Mononuclear cell (primary cell): ENCODE results near the gene RNF126. TPM values are rescaled to one million over a fixed set of nuclear protein-coding genes. Genes with fewer than 3 reads are reported as not detected.
"Not testable (repeated sequence)": the region's sequence is repeated elsewhere in the genome, so short reads cannot be mapped to it uniquely, and the experiment has no call there.

ENCODE experiments used
- H3K27me3 ChIP-seq: 2 replicates; pipeline ENCODE4 v1.6.0; 2011; ENCODE audit warnings: low read length, control low read depth; ENCODE audit not compliant: insufficient read depth
- H3K4me1 ChIP-seq: 2 replicates; pipeline ENCODE4 v1.5.1; 2011; ENCODE audit warnings: mild to moderate bottlenecking, low read length, control low read depth; ENCODE audit not compliant: insufficient read depth
- H3K4me3 ChIP-seq: 2 replicates; pipeline ENCODE4 v1.5.1; 2011; ENCODE audit warnings: mild to moderate bottlenecking, low read length, moderate library complexity
- H3K9me3 ChIP-seq: 2 replicates; pipeline ENCODE4 v1.5.1; 2011; ENCODE audit warnings: low read depth, mild to moderate bottlenecking, control low read depth, low read length
- total RNA-seq: library from RNA; depleted of rRNA; stranded (reverse); fragments of >200 nt; gene quantifications from one replicate; pipeline ENCODE4 v1.2.3, GENCODE V29; 2012

RNF126 gene
- total RNA-seq, 1 donor: 80.6 TPM

GRCh38 chr19:621819-622218 lies 41.2 kb downstream of the RNF126 start:
- no peaks in the 10 kb centered on the region for H3K4me1 ChIP-seq
- H3K9me3 ChIP-seq: no peaks in the 10 kb centered on the region
- no peak overlapping the region for H3K4me3 ChIP-seq
- no peaks in the 10 kb centered on the region for H3K27me3 ChIP-seq

- not testable (repeated sequence) for H3K27me3 ChIP-seq, H3K4me3 ChIP-seq, H3K4me1 ChIP-seq, H3K9me3 ChIP-seq
Observed at GRCh38 chr19:621191-621590, 41.8 kb downstream of the RNF126 start.

DNA sequence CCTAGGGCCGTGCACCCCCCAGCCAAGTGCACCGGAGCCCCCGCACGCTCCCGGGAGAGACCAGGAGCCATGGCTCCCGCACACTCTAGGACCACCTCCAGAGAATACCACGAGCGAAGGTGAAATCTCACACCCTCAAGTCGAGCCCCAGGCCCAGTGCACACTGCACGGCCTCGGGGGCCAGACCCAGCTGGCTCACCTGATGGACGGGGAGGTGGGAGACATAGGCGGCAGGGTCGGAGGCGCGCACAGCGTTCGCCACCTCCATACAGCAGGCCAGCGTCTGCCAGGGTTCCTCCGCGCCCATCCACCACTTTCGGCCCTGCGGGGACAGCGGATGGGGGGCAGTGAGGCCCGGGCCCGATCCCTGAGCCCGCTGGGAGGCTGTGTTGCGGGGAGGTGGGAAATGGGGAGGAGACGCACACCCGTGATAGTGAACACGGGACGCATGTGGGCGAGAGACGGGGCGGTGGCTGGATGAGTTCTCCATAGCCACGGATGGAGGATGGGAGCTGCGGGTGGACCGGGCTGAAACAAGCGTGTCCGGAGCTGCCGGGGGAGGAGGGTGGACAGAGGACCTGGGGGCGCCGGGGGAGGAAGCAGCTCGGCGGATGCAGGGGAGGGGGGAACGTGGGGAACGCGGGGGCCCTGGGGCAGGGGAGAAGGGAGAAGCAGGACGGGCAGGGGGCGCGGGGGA lies 42.7 kb downstream of the RNF126 start:
- no peaks in the 10 kb centered on the region for H3K9me3 ChIP-seq
- no peaks in the 10 kb centered on the region for H3K4me1 ChIP-seq
- H3K4me3 ChIP-seq: no peak overlapping the region
- no peaks in the 10 kb centered on the region for H3K27me3 ChIP-seq

GRCh38 chr19:619286-620002 lies 43.6 kb downstream of the RNF126 start:
- Histone ChIP-seq H3K9me3 (no peaks in the 10 kb centered on the region), H3K27me3 (no peaks in the 10 kb centered on the region), H3K4me3 (no peak overlapping the region), H3K4me1 (no peaks in the 10 kb centered on the region)

GRCh38 chr19:618674-619285 lies 44.2 kb downstream of the RNF126 start:
- H3K27me3 ChIP-seq: no peaks in the 10 kb centered on the region
- H3K4me1 ChIP-seq: no peaks in the 10 kb centered on the region
- H3K9me3 ChIP-seq: no peaks in the 10 kb centered on the region
- no peak overlapping the region for H3K4me3 ChIP-seq

DNA sequence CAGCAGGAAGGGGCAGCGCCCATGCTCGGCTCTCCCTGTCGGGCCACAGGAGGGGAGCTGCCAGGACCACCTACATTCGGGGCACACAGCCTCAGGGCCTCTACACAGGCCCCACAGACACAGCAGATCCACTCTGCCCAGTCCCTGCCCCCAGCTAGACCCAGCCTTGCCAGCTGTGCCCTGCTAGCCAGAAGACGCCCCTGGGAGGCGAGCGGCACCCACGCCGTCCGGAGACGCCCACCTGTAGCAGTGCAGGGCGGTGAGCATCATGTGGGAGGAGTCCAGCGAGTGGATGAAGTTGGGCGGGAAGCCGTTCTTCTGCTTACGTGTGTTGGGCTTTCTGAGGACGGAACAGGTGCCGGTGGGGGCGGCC lies 44.8 kb downstream of the RNF126 start:
- H3K9me3 ChIP-seq: no peaks in the 10 kb centered on the region
- H3K4me3 ChIP-seq: no peak overlapping the region
- no peaks in the 10 kb centered on the region for H3K27me3 ChIP-seq
- H3K4me1 ChIP-seq: no peaks in the 10 kb centered on the region

DNA sequence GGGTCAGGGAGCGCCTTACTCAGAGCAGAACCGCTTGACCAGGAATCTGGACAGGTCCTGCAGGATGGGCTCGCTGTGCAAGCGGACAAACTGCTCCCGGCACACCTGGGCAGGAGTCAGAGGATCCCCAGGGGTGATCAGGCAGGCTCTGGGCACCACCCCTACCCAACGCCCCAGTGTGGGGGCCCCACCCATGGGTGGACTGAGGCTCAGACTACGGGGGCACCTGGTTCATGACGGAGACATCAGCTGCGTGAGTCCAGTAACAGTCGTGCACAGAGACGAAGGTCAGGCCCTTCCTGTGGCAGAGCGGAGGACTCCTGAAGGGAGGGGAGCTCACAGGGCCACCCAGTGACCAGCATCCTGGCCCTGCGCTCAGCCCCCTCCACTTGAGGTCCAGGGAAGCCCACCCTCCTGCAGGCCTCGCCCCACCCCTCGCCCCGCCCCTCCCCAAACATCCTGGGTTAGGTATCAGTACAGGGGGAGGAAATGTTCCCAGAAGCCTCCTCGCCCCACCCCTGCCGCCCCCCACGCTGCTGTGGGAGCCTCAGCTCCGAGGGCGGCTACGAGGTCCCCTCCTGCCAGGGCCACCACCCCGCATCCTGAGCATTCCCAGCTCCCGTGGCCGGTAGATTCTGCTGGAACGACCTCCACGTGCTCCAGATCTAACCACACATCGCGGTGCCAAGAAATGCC lies 45.3 kb downstream of the RNF126 start:
- Histone ChIP-seq H3K4me1 (no peaks in the 10 kb centered on the region), H3K4me3 (no peak overlapping the region), H3K9me3 (no peaks in the 10 kb centered on the region), H3K27me3 (no peaks in the 10 kb centered on the region)

DNA sequence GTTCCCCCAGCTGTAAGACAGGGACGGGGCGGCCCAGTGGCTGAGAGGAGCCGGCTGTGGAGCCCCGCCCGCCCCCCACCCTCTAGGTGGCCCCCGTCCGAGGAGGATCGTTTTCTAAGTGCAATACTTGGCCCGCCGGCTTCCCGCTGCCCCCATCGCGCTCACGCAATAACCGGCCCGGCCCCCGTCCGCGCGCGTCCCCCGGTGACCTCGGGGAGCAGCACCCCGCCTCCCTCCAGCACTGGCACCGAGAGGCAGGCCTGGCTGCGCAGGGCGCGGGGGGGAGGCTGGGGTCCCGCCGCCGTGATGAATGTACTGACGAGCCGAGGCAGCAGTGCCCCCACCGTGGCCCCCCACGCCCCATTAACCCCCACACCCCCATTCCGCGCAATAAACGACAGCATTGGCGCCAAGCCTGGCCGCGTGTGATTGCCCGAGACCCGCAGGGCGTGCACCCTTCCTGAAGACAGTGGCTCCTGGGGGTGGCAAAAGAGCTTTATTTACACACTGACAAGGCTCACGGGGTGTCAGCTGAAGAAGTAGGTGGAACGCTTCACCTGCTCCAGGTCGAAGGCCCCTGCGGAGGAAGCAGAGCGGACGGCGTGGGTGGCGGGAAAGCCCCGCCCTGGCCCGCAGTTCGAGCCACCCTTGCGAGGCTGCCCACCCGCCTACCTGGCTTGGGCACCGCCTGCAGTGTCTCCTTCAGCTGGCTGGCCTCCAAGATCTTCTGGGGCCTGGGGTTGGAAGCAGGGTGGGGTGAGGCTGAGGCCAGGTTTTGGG lies 46.1 kb downstream of the RNF126 start:
- Histone ChIP-seq H3K4me3 (no peak overlapping the region), H3K9me3 (no peaks in the 10 kb centered on the region), H3K4me1 (no peaks in the 10 kb centered on the region), H3K27me3 (no peaks in the 10 kb centered on the region)

DNA sequence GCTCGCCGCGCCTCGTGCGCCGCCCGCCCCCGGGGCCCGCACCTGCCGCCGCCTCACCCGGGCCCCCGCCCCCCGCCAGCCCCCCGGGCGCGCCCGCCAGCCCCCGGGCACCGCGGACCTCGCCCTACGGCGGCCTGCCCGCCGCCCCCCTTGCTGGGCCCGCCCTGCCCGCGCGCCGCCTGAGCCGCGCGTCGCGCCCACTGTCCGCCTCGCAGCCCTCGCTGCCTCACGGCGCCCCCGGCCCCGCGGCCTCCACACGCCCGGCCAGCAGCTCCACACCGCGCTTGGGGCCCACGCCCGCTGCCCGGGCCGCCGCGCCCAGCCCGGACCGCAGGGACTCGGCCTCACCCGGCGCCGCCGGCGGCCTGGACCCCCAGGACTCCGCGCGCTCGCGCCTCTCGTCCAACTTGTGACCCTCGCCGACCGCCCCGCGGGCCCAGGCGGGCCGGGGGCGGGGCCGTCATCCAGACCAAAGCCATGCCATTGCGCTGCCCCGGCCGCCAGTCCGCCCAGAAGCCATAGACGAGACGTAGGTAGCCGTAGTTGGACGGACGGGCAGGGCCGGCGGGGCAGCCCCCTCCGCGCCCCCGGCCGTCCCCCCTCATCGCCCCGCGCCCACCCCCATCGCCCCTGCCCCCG lies 46.8 kb downstream of the RNF126 start:
- Histone ChIP-seq H3K4me1 (peaks cover 5% of the 10 kb centered on the region), H3K4me3 (no peak overlapping the region), H3K27me3 (no peaks in the 10 kb centered on the region), H3K9me3 (no peaks in the 10 kb centered on the region)

DNA sequence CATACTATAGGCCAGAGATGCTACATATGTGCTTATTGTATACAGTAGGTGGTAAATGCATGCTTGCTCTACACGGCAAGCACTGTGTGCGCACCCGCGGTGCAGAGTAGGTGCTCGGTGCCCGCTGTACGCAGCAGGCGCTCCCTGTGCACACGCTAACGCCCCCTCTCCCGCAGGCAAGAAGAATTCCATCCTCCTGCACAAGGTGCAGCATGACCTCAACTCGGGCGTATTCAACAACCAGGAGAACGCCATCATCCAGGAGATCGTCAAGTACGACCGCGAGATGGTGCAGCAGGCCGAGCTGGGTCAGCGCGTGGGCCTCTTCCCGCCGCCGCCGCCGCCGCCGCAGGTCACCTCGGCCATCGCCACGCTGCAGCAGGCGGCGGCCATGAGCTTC lies 47.4 kb downstream of the RNF126 start:
- Histone ChIP-seq H3K4me1 (peaks cover 10% of the 10 kb centered on the region), H3K27me3 (no peaks in the 10 kb centered on the region), H3K4me3 (no peak overlapping the region), H3K9me3 (no peaks in the 10 kb centered on the region)

- H3K9me3 ChIP-seq: no peaks in the 10 kb centered on the region
- peaks cover 24% of the 10 kb centered on the region for H3K4me1 ChIP-seq
- no peak overlapping the region for H3K4me3 ChIP-seq
- no peaks in the 10 kb centered on the region for H3K27me3 ChIP-seq
Observed at GRCh38 chr19:613732-614567, 49.1 kb downstream of the RNF126 start.

- H3K4me3 ChIP-seq: no peak overlapping the region
- H3K27me3 ChIP-seq: no peaks in the 10 kb centered on the region
- H3K9me3 ChIP-seq: no peaks in the 10 kb centered on the region
- peaks cover 30% of the 10 kb centered on the region for H3K4me1 ChIP-seq
Observed at GRCh38 chr19:612941-613340, 50.1 kb downstream of the RNF126 start.

DNA sequence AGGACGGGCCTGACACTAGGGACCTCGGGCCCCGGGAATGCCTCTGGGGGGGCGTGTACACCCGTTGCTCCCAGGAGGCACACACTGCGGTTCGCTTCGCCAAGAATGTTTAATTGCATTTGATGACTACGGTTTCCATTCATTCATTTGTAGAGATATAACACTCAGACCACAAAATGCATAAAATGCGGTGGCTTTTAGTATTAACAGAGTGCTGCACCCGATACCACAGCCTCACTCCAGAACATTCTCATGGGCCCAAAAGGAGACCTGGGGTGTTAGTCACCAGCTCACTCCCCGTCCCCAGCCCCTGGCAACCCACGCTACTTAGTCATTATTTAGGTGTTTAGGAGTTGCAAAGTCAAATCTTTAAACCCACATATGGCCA lies 51.5 kb downstream of the RNF126 start:
- H3K27me3 ChIP-seq: no peaks in the 10 kb centered on the region
- H3K4me1 ChIP-seq: peaks cover 30% of the 10 kb centered on the region
- no peaks in the 10 kb centered on the region for H3K9me3 ChIP-seq
- no peak overlapping the region for H3K4me3 ChIP-seq
